GM12878 (cell line): Measurements from ENCODE around the gene TIE1. TPM values are rescaled to one million over a fixed set of nuclear protein-coding genes. Genes with fewer than 3 reads are reported as not detected.

Experiments used
- ATAC-seq: fragments of 200-7000 bp; cut with Tn5 transposase; 3 replicates; pipeline ENCODE4 v1.9.1; 2020; ENCODE audit warnings: mild to moderate bottlenecking, moderate library complexity
- BruUV-seq: library from RNA; stranded (reverse); fragments of 400-500 nt; replicated peaks from 2 replicates; lab custom pipeline; 2021; lab: Mats Ljungman, UMichigan
- CTCF ChIA-PET: fragments of 300-600 bp; sonication (Branson Sonifier 250); formaldehyde crosslinking; extraction: SDS; loops from one replicate; lab custom pipeline; 2021; ENCODE audit warnings: inconsistent platforms; lab: Yijun Ruan, JAX
- POLR2A ChIA-PET: fragments of 350-600 bp; formaldehyde crosslinking; extraction: SDS; loops from one replicate; lab custom pipeline; 2021; ENCODE audit warnings: inconsistent platforms; lab: Charles Lee
- RAD21 ChIA-PET: fragments of 300-600 bp; sonication (Branson Sonifier 250); formaldehyde crosslinking; loops from one replicate; lab custom pipeline; 2023; ENCODE audit warnings: antibody characterized with exemption; ENCODE audit not compliant: unreplicated experiment; lab: Charles Lee
- SMC1A ChIA-PET: fragments of 300-600 bp; sonication (Branson Sonifier 250); formaldehyde crosslinking; loops from one replicate; lab custom pipeline; 2023; ENCODE audit not compliant: unreplicated experiment, uncharacterized antibody; lab: Charles Lee
- DNase-seq: peaks from one replicate; pipeline ENCODE4 v3.0.0-alpha.2; 2011; ENCODE audit warnings: low read depth, low spot score
- FAIRE-seq: peaks from 3 replicates; lab custom pipeline; 2011; peaks lifted over from hg19 to GRCh38; lab: Jason Lieb, UNC
- H2AFZ ChIP-seq: 2 replicates; pipeline ENCODE4 v1.6.0; 2011; ENCODE audit warnings: low read depth, low read length, control low read depth; ENCODE audit not compliant: control insufficient read depth
- H3K27ac ChIP-seq: 2 replicates; pipeline ENCODE4 v1.5.1; 2011; ENCODE audit warnings: control low read depth; ENCODE audit not compliant: control insufficient read depth, insufficient read depth
- H3K27me3 ChIP-seq, 2 experiments: replicated peaks in 1 of 2; 2 replicates each; pipeline versions ENCODE4 v1.6.0 to v1.6.1; 2011; ENCODE audit warnings: low read length in 1 of 2; ENCODE audit not compliant: control insufficient read depth in 2 of 2, insufficient read depth in 2 of 2
- H3K36me3 ChIP-seq, 2 experiments: 2 replicates each; pipeline ENCODE4 v1.5.1; 2011; ENCODE audit warnings: low read length in 1 of 2; ENCODE audit not compliant: control insufficient read depth in 2 of 2, insufficient read depth in 2 of 2
- H3K4me1 ChIP-seq: 2 replicates; pipeline ENCODE4 v1.6.1; 2011; ENCODE audit warnings: mild to moderate bottlenecking, low read length, moderate library complexity, mixed read lengths; ENCODE audit not compliant: control insufficient read depth, insufficient read depth
- H3K4me2 ChIP-seq: 2 replicates; pipeline ENCODE4 v1.6.0; 2011; ENCODE audit warnings: control low read depth; ENCODE audit not compliant: control insufficient read depth, insufficient read depth
- H3K4me3 ChIP-seq: fragments of 200-600 bp; sonication (generic); 2 replicates; pipeline ENCODE4 v1.5.1; 2016
- H3K79me2 ChIP-seq: 2 replicates; pipeline ENCODE4 v1.6.0; 2011; ENCODE audit warnings: low read length; ENCODE audit not compliant: control insufficient read depth, insufficient read depth
- H3K9ac ChIP-seq: 2 replicates; pipeline ENCODE4 v1.8.0; 2011; ENCODE audit warnings: low read length, control low read depth, mixed read lengths; ENCODE audit not compliant: control insufficient read depth, insufficient read depth
- H3K9me3 ChIP-seq: replicated peaks from 3 replicates; pipeline ENCODE4 v1.5.1; 2011; ENCODE audit warnings: mild to moderate bottlenecking, low read length; ENCODE audit not compliant: control insufficient read depth, insufficient read depth
- H4K20me1 ChIP-seq: 2 replicates; pipeline ENCODE4 v1.6.0; 2011; ENCODE audit not compliant: control insufficient read depth, insufficient read depth
- ASH2L ChIP-seq: fragments of 300-600, 200-600 bp; sonication (generic); IDR thresholded peaks from 2 replicates; pipeline ENCODE4 v1.6.1; 2017; ENCODE audit warnings: low read depth, mild to moderate bottlenecking, borderline replicate concordance
- FOXK2 ChIP-seq: fragments of 450-650 bp; IDR thresholded peaks from 2 replicates; pipeline ENCODE4 v1.6.1; 2017; ENCODE audit warnings: mild to moderate bottlenecking, moderate library complexity
- KDM1A ChIP-seq: fragments of 200-600 bp; sonication (generic); IDR thresholded peaks from 2 replicates; pipeline ENCODE4 v1.6.1; 2016; ENCODE audit warnings: borderline replicate concordance
- MEF2A ChIP-seq: IDR thresholded peaks from 2 replicates; pipeline ENCODE4 v1.6.1; 2011; ENCODE audit warnings: low read depth, mild to moderate bottlenecking, low read length, moderate library complexity; ENCODE audit not compliant: insufficient read depth
- NFXL1 ChIP-seq: fragments of 450-650 bp; IDR thresholded peaks from 2 replicates; pipeline ENCODE4 v1.6.1; 2017; ENCODE audit warnings: antibody characterized with exemption, mild to moderate bottlenecking, borderline replicate concordance
- NFYA ChIP-seq: IDR thresholded peaks from 2 replicates; pipeline ENCODE4 v1.6.1; 2011; ENCODE audit warnings: low read depth, mild to moderate bottlenecking, low read length, improper control_type of control experiment, borderline replicate concordance
- POLR2AphosphoS5 ChIP-seq: IDR thresholded peaks from 2 replicates; pipeline ENCODE4 v1.6.1; 2011; ENCODE audit warnings: mild to moderate bottlenecking, low read length, inconsistent platforms
- RBBP5 ChIP-seq: fragments of 200-600 bp; sonication (generic); conservative IDR thresholded peaks from 2 replicates; pipeline ENCODE4 v1.6.1; 2016
- SRF ChIP-seq, 2 experiments: IDR thresholded peaks; 2 replicates each; pipeline ENCODE4 v1.6.1; 2011; ENCODE audit warnings: low read depth in 2 of 2, low read length in 2 of 2, mild to moderate bottlenecking in 1 of 2, moderate library complexity in 1 of 2
- TARDBP ChIP-seq: IDR thresholded peaks from 2 replicates; pipeline ENCODE4 v1.6.1; 2016; ENCODE audit warnings: borderline replicate concordance
- WGBS: methylation state at CpG from one replicate; pipeline ENCODE4 v1.1.6; 2016; ENCODE audit warnings: low lambda C conversion rate; ENCODE audit not compliant: insufficient replicate concordance, insufficient coverage; ENCODE audit errors: missing lambda C conversion rate; 5-methylcytosine and 5-hydroxymethylcytosine counted together
- in situ Hi-C: fragments of 300-500 bp; cut with MboI; formaldehyde crosslinking; loops from 9 replicates; pipeline ENCODE4 v1.14.3; 2018; ENCODE audit warnings: mixed read lengths
- intact Hi-C: fragments of 100-400 bp; cut with micrococcal nuclease; formaldehyde crosslinking; loops from one replicate; pipeline ENCODE4 v1.14.2; 2022; ENCODE audit not compliant: unreplicated experiment
- polyA plus RNA-seq, 11 experiments: library from polyadenylated mRNA; depleted of rRNA in 4 of 11; unstranded in 6 of 11; stranded (reverse) in 5 of 11; fragments of >200 nt; fragmentation: Nextera tagmentation in 4 of 11; fragmentation: Illumina TruSeq in 1 of 11; extraction: Ambion mirVana in 4 of 11; extraction: Trizol in 1 of 11; gene quantifications; 1 replicate in 1 of 11; 2 replicates in 10 of 11; pipeline versions ENCODE4 v1.2.1 to v1.2.3, GENCODE V29; 2011 to 2016; ENCODE audit warnings: inconsistent platforms in 2 of 11, missing spikeins in 2 of 11, low read depth in 1 of 11
- total RNA-seq, 4 experiments: library from RNA; depleted of rRNA in 3 of 4; stranded (reverse); fragments of >200 nt in 3 of 4; fragmentation: Illumina TruSeq in 1 of 4; extraction: Trizol in 1 of 4; gene quantifications; 2 replicates each; pipeline versions ENCODE4 v1.2.1 to v1.2.3, GENCODE V29; 2013 to 2021
- TF ChIP-seq, protein P1 (sequence below): fragments of 450-650 bp; IDR thresholded peaks from 2 replicates; pipeline ENCODE4 v1.6.1; 2018; ENCODE audit warnings: borderline replicate concordance, mild to moderate bottlenecking; ENCODE audit not compliant: partially characterized antibody
- TF ChIP-seq, protein P2 (sequence below): fragments of 450-650 bp; IDR thresholded peaks from 2 replicates; pipeline ENCODE4 v1.6.1; 2014; ENCODE audit warnings: mild to moderate bottlenecking
- TF ChIP-seq, protein P3 (sequence below): IDR thresholded peaks from 2 replicates; pipeline ENCODE4 v1.6.1; 2012; ENCODE audit warnings: low read length, inconsistent platforms

Gene TIE1
- total and polyA plus RNA-seq, 10 of the 15 experiments (the other 5 are each of a cell fraction or from before 2014, with no cell fraction given) = 0.26 to 3.9 (median 1.3) TPM

DNA sequence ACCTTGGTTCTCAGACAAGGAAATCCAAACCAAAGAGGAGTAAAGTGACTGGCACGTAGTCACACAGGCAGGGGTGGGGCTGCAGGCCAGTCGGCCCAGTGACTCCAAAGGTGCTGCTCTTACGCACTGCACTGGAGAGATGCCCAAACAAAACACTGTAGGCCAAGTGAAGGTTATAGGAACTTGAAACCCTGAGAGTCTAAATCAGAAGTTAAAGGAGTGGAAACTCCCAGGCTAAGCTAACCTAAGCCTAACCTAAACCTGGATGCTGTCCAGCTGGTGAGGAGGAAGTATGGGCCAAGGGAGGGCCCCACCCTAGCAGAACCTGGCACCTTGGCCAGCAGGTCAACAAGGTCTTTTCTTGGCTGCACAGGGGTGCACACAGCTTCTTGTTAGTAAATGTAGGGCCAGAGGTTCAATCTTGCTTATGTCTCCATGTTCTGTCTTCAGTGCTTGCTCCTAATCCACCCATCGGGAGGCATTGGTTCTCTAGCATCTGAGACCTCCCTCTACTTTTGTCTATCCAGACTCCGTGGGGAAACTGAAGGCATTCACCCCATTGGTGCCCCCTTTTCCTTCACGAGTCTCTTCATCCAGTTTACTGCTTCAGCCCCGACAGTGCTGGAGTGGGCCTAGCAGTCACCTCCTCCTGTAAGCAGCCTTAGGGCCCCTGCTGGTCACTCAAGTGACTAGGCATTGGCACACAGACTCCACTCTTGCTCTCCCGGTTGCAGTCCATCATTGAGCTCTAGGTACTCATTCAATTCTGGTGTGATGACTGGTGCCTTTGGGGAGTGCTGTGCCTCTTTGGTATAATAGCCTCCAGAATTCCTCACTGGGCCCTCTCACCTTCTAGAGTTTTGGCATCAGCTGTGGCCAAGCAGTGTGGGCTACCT is 43.9 kb upstream of the TIE1 start (continued):
- TF ChIP-seq MEF2A (no peak), KDM1A (no peak), SRF (IDR thresholded peaks at IDR 0.05; ENCODE audit: low read depth in 2 of 2, low read length in 2 of 2) (no peak), POLR2AphosphoS5 (no peak), FOXK2 (no peak)
- TF ChIP-seq, protein P1, sequence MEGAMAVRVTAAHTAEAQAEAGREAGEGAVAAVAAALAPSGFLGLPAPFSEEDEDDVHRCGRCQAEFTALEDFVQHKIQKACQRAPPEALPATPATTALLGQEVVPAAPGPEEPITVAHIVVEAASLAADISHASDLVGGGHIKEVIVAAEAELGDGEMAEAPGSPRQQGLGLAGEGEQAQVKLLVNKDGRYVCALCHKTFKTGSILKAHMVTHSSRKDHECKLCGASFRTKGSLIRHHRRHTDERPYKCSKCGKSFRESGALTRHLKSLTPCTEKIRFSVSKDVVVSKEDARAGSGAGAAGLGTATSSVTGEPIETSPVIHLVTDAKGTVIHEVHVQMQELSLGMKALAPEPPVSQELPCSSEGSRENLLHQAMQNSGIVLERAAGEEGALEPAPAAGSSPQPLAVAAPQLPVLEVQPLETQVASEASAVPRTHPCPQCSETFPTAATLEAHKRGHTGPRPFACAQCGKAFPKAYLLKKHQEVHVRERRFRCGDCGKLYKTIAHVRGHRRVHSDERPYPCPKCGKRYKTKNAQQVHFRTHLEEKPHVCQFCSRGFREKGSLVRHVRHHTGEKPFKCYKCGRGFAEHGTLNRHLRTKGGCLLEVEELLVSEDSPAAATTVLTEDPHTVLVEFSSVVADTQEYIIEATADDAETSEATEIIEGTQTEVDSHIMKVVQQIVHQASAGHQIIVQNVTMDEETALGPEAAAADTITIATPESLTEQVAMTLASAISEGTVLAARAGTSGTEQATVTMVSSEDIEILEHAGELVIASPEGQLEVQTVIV = no peak
- TF ChIP-seq, all 136 proteins: peak for 0

DNA sequence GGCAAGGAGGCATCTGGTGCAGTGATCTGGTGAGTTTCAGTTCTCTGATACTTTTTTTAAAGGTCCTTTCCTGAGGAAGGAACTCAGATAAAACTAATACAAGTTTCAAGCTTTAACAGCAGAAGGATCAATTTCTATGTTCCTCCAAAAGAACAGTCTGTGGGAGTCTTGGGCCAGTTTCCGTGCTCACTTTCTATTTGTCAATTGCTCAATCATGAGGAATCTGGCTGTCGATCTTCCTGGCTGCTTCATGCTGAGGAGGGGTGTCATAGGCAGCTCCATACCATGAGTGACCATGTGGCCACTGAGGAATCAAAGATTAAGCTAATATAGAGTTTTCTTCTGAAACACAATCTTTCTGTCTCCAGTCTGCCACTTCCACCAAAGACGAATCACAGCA is 42.4 kb upstream of the TIE1 start:
- Histone ChIP-seq H3K4me2 (no peak overlapping the region), H2AFZ (no peak overlapping the region), H3K79me2 (no peaks in the 10 kb centered on the region), H3K27me3 (no peaks in the 10 kb centered on the region; a peak in 1 of 4 replicates), H3K36me3 (no peaks in the 10 kb centered on the region), H3K4me1 (no peaks in the 10 kb centered on the region), H3K4me3 (no peak overlapping the region), H3K27ac (no peak overlapping the region), H4K20me1 (no peaks in the 10 kb centered on the region), H3K9me3 (peaks cover 9% of the 10 kb centered on the region), H3K9ac (no peak overlapping the region)
- no peak for FAIRE-seq
- in situ Hi-C loops (no loop called here), intact Hi-C loops (no loop called here)
- no peak for ATAC-seq
- SMC1A ChIA-PET = interaction anchor here (0.6 kb wide), 1 partner anchor 13 kb away, joined by 3 read pairs; no protein-coding TSS in a partner anchor
- POLR2A ChIA-PET = no interaction called here
- RAD21 ChIA-PET = no interaction called here
- WGBS = 80% methylated on average over 3 of the region's 3 CpGs
- DNase-seq = no peak
- no TSS peak for BruUV-seq
- CTCF ChIA-PET = interaction anchor here (0.9 to 1.0 kb wide), 2 partner anchors 10 to 19 kb away, joined by 3 to 4 read pairs; no protein-coding TSS in a partner anchor
- no peak for TF ChIP-seq RBBP5
- no peak for TF ChIP-seq TARDBP
- TF ChIP-seq, protein P2, sequence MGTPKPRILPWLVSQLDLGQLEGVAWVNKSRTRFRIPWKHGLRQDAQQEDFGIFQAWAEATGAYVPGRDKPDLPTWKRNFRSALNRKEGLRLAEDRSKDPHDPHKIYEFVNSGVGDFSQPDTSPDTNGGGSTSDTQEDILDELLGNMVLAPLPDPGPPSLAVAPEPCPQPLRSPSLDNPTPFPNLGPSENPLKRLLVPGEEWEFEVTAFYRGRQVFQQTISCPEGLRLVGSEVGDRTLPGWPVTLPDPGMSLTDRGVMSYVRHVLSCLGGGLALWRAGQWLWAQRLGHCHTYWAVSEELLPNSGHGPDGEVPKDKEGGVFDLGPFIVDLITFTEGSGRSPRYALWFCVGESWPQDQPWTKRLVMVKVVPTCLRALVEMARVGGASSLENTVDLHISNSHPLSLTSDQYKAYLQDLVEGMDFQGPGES = no peak
- no peak for TF ChIP-seq NFYA
- TF ChIP-seq KDM1A = no peak
- TF ChIP-seq, protein P3, sequence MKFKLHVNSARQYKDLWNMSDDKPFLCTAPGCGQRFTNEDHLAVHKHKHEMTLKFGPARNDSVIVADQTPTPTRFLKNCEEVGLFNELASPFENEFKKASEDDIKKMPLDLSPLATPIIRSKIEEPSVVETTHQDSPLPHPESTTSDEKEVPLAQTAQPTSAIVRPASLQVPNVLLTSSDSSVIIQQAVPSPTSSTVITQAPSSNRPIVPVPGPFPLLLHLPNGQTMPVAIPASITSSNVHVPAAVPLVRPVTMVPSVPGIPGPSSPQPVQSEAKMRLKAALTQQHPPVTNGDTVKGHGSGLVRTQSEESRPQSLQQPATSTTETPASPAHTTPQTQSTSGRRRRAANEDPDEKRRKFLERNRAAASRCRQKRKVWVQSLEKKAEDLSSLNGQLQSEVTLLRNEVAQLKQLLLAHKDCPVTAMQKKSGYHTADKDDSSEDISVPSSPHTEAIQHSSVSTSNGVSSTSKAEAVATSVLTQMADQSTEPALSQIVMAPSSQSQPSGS = no peak
- TF ChIP-seq NFXL1 = no peak
- TF ChIP-seq ASH2L = no peak
